GM12875 (cell line): ENCODE results near the gene CSRNP3.

Experiments
- H3K4me3 ChIP-seq: one replicate; pipeline ENCODE4 v1.5.1; 2011; ENCODE audit warnings: low read depth, low read length, control low read depth
- CTCF ChIP-seq: IDR thresholded peaks from 2 replicates; pipeline ENCODE4 v1.5.1; 2011; ENCODE audit warnings: low read depth, mild to moderate bottlenecking, control low read depth, inconsistent platforms, low read length, moderate library complexity, borderline replicate concordance; ENCODE audit not compliant: insufficient read depth

CSRNP3 gene

GRCh38 chr2:165725421-165725820, 255.9 kb downstream of the CSRNP3 start:
- H3K4me3 ChIP-seq: no peak overlapping the region
- TF ChIP-seq CTCF: no peak
